SU-DHL-6 (cell line): ENCODE data around the gene NDUFV1.

Source experiments
- H2AFZ ChIP-seq: fragments of 200-600 bp; sonication (generic); 2 replicates; pipeline ENCODE4 v1.6.1; 2014; ENCODE audit warnings: low read depth, mild to moderate bottlenecking, moderate library complexity, mixed read lengths, antibody characterized with exemption, low read length; ENCODE audit not compliant: severe bottlenecking
- H3F3A ChIP-seq: fragments of 200-600 bp; shearing (Covaris generic); 2 replicates; pipeline ENCODE4 v1.6.0; 2016; ENCODE audit warnings: antibody characterized with exemption, mild to moderate bottlenecking; ENCODE audit not compliant: insufficient read depth
- H3K27ac ChIP-seq: fragments of 200-600 bp; sonication (generic); 2 replicates; pipeline ENCODE4 v1.5.1; 2016; ENCODE audit warnings: low read depth, mild to moderate bottlenecking, low read length, moderate library complexity, mixed read lengths
- H3K27me3 ChIP-seq: fragments of 200-600 bp; sonication (generic), shearing (Covaris generic); 2 replicates; pipeline ENCODE4 v1.6.0; 2014; ENCODE audit warnings: mild to moderate bottlenecking, low read length
- H3K36me3 ChIP-seq: fragments of 200-600 bp; sonication (generic); 2 replicates; pipeline ENCODE4 v1.6.1; 2014; ENCODE audit warnings: mild to moderate bottlenecking, low read length, mixed read lengths
- H3K4me2 ChIP-seq: fragments of 300-600, 200-600 bp; shearing (Covaris generic), sonication (generic); 2 replicates; pipeline ENCODE4 v1.6.0; 2014; ENCODE audit warnings: low read length, low read depth, mild to moderate bottlenecking; ENCODE audit not compliant: poor library complexity, severe bottlenecking
- H3K4me3 ChIP-seq: fragments of 200-600 bp; sonication (generic); 2 replicates; pipeline ENCODE4 v1.5.1; 2014; ENCODE audit warnings: antibody characterized with exemption, low read length, mild to moderate bottlenecking, mixed read lengths; ENCODE audit not compliant: insufficient read depth, poor library complexity, severe bottlenecking
- H3K79me2 ChIP-seq: fragments of 200-600 bp; sonication (generic); 2 replicates; pipeline ENCODE4 v1.6.1; 2014; ENCODE audit warnings: mild to moderate bottlenecking, low read length, moderate library complexity; ENCODE audit not compliant: insufficient read depth
- H3K9ac ChIP-seq: fragments of 200-600 bp; sonication (generic); 2 replicates; pipeline ENCODE4 v1.7.0; 2014; ENCODE audit warnings: mild to moderate bottlenecking, low read length
- H3K9me2 ChIP-seq: fragments of 200-600 bp; sonication (generic); replicated peaks from 2 replicates; pipeline ENCODE4 v1.6.1; 2014; ENCODE audit warnings: low read length; ENCODE audit not compliant: insufficient read depth
- H3K9me3 ChIP-seq: fragments of 200-600 bp; sonication (generic); 2 replicates; pipeline ENCODE4 v1.6.1; 2014; ENCODE audit warnings: low read length, mixed read lengths; ENCODE audit not compliant: insufficient read depth
- H4K20me1 ChIP-seq: fragments of 200-600 bp; sonication (generic); 2 replicates; pipeline ENCODE4 v1.6.1; 2014; ENCODE audit warnings: low read depth, mild to moderate bottlenecking, antibody characterized with exemption, low read length, moderate library complexity, mixed read lengths
- CTCF ChIP-seq: fragments of 200-600 bp; sonication (generic); IDR thresholded peaks from one replicate; pipeline ENCODE4 v1.5.1; 2017; ENCODE audit warnings: antibody characterized with exemption, mild to moderate bottlenecking, low read length, moderate library complexity; ENCODE audit not compliant: insufficient read depth, poor library complexity, severe bottlenecking
- EZH2phosphoT487 ChIP-seq: fragments of 200-600 bp; sonication (generic), shearing (Covaris generic); conservative IDR thresholded peaks from 2 replicates; pipeline ENCODE4 v1.6.1; 2018; ENCODE audit warnings: mild to moderate bottlenecking, antibody characterized with exemption, low read length, moderate library complexity, mixed read lengths

The NDUFV1 gene

DNA sequence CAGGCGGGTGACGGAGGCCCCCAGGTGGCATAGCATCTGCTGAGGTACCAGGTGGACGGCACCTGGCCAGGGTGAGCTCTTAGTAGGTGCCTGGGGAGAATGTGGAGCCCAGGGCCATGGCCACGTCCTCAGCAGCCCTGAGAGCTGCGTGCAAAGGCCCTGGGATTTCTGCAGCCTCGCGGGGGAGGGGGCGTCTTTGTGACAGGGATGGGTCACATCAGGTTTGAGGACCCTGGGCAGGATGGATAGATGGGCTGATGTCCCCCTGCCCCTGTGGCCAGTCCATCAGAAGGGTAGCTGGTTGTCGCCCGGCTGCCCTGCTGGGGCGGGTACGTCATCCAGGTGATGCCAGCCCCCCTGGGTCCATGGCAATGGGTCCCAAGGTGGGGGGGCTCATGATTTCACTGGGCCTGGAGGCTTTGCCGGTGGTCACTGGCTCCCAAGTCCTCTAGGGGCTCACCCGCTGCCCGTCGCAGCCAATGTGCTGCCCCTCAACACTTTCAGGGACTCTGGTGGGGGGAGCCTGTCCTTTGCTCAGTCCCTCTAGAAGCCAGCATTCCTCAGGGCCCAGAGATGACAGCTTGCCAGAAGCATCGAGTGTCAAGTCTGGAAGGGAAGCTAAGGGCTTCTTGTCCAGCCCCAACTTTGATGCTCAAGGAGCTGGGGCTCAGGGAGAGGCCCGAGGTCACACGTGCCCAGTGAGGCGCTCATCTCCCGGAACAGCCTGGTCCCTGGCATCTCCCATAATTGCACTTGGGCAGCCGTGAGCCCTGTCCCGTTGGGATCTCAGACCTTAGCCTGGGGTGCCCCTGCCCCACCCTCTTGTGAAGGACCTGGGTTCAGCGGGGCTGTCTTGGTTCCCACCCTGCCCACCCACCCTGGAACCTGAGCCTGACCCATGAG is 32.0 kb downstream of the NDUFV1 start:
- H3K4me3 ChIP-seq: no peak overlapping the region
- no peak overlapping the region for H3K9ac ChIP-seq
- no peak for TF ChIP-seq CTCF
- TF ChIP-seq EZH2phosphoT487: no peak
- no peaks in the 10 kb centered on the region for H3K9me3 ChIP-seq
- 0 out of 2 replicates have a peak, but pooled peaks cover 2% of the 10 kb centered on the region for H3F3A ChIP-seq
- H3K79me2 ChIP-seq: no peaks in the 10 kb centered on the region
- H3K36me3 ChIP-seq: no peaks in the 10 kb centered on the region
- no peaks in the 10 kb centered on the region for H4K20me1 ChIP-seq
- no peak overlapping the region for H3K27ac ChIP-seq
- H3K4me2 ChIP-seq: no peak overlapping the region
- no peaks in the 10 kb centered on the region for H3K27me3 ChIP-seq
- no peaks in the 10 kb centered on the region for H3K9me2 ChIP-seq
- no peak overlapping the region for H2AFZ ChIP-seq

GRCh38 chr11:67639438-67639859 is 32.7 kb downstream of the NDUFV1 start, which contains the start of gene TBX10:
TBX10 (minus strand) TSS chr11:67639763; CDS start chr11:67639472, 291 bp downstream.
- 0 out of 2 replicates have a peak, but pooled peaks cover 2% of the 10 kb centered on the region for H3F3A ChIP-seq
- no peak within 1 kb of the TSS for H3K4me2 ChIP-seq
- no peak for TF ChIP-seq EZH2phosphoT487
- TF ChIP-seq CTCF: no peak
- no peak within 1 kb of the TSS for H3K27ac ChIP-seq
- no peak within 1 kb of the TSS for H3K4me3 ChIP-seq
- no peaks in the 10 kb centered on the region for H3K9me2 ChIP-seq
- no peaks in the 10 kb centered on the region for H3K79me2 ChIP-seq
- H3K9me3 ChIP-seq: peaks cover 4% of the 10 kb centered on the region; the same call in 1 of the 2 replicates
- no peak within 1 kb of the TSS for H2AFZ ChIP-seq
- no peaks in the 10 kb centered on the region for H3K36me3 ChIP-seq
- H3K27me3 ChIP-seq: no peaks in the 10 kb centered on the region
- no peak within 1 kb of the TSS for H3K9ac ChIP-seq
- H4K20me1 ChIP-seq: no peaks in the 10 kb centered on the region

- no peak overlapping the region for H2AFZ ChIP-seq
- H3K9me2 ChIP-seq: no peaks in the 10 kb centered on the region
- H3K4me2 ChIP-seq: no peak overlapping the region
- no peaks in the 10 kb centered on the region for H3K27me3 ChIP-seq
- no peak overlapping the region for H3K4me3 ChIP-seq
- 0 out of 2 replicates have a peak, but pooled peaks cover 2% of the 10 kb centered on the region for H3F3A ChIP-seq
- no peaks in the 10 kb centered on the region for H3K36me3 ChIP-seq
- H3K79me2 ChIP-seq: no peaks in the 10 kb centered on the region
- H3K9me3 ChIP-seq: peaks cover 4% of the 10 kb centered on the region; the same call in 1 of the 2 replicates
- H4K20me1 ChIP-seq: no peaks in the 10 kb centered on the region
- H3K27ac ChIP-seq: no peak overlapping the region
- no peak overlapping the region for H3K9ac ChIP-seq
- TF ChIP-seq CTCF: peak; percentile 66
- no peak for TF ChIP-seq EZH2phosphoT487
Observed at GRCh38 chr11:67640021-67640757, 33.5 kb downstream of the NDUFV1 start.
